Epidermal melanocyte (primary cell): ENCODE results near the gene ITSN1.

Experiments
- DNase-seq: peaks from one replicate; pipeline ENCODE4 v3.0.0; 2011; ENCODE audit warnings: low spot score; ENCODE audit not compliant: insufficient read length

The ITSN1 gene

GRCh38 chr21:33885172-33885514 is 242.8 kb downstream of the ITSN1 start:
- DNase-seq = no peak

GRCh38 chr21:33886321-33886720 is 244.0 kb downstream of the ITSN1 start:
- DNase-seq = no peak

- no peak for DNase-seq
These were observed 247.9 kb downstream of the ITSN1 start for GRCh38 chr21:33890187-33890586.

- DNase-seq = no peak
These were observed 250.6 kb downstream of the ITSN1 start for GRCh38 chr21:33892853-33893252.

- no peak for DNase-seq
These were observed 251.6 kb downstream of the ITSN1 start for GRCh38 chr21:33893917-33894316.

DNA sequence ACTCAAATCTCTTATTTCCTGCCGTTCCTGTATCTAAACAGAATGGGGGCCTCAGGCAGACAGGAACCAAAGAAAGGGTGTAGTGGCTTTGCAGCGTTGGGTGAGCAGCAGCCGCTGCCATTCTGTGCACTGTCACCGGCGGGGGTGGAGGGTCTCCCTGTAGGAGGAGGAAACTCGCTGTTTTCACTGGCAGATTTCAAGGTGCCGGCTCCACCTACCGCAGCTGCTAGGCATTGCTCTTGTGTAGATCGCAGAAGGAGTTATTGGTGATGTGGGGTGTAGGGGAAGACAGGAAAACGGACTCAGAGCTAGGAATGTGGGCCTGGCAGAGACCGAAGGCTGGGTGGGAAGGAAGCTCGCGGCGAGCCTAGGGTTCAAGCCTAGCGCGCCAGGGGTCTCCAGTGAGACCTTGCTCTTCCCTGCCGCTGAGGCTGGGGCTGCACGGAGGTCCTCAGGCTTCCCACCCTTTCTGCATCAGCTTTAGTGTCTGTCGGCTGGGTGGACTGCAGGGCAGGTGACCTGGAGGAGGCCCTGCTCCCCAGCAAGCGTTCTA is 252.5 kb downstream of the ITSN1 start:
- peak; percentile 67 for DNase-seq

DNA sequence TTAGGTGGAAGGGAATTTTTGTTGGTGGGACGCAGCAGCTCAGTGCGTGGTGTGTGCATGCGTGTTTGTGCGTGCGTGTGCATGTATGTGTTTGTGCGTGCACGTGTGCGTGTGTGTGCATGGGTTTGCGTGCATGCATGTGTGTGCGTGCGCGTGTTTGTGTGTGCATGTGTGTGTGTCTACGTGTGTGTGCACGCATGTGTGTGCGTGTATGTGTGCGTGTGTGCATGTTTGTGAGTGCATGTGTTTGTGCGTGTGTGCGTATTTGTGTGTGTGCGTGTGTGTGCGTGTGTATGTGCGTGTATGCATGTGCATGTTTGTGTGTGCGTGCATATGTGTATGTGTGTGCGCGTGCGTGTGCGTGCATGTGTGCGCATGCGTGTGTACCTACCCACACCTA is 253.1 kb downstream of the ITSN1 start:
- DNase-seq = no peak

DNA sequence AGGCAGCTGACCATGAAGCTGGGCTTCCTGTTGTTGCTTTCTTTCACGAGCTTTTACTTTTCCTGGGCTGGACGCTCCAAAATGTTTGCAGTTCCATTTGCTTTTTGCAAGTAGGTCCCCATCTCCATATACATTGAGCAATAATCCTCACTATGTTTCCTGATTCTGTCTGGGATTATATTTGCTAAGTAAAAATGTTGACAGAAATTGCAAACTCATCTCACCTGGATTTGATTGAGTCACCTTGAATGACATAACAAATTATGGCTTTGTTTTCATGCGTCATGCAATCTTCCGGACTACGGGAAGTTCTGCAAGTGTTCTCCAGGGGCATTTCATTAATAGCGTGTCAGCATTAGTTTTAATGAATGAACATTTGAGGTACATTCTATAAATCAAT is 254.4 kb downstream of the ITSN1 start:
- DNase-seq = no peak

DNA sequence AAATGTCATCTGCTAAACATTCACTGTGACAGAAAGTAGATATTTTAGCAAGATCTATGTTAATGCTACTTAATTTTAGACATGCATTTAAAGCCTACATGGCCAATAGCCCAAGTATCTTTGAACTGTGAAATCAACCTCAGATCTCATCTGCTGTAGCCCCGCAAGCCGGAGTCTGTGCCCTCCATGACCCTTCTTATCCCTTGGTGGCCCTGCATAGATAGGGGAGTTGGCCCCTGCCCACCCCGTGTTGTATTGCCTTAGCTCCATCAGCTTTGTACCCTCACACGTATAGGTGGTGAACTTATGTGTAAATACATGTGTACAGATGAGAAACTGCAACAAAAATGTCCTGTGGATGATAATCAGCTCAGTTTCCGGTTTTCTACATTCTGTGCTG is 254.8 kb downstream of the ITSN1 start:
- no peak for DNase-seq

DNA sequence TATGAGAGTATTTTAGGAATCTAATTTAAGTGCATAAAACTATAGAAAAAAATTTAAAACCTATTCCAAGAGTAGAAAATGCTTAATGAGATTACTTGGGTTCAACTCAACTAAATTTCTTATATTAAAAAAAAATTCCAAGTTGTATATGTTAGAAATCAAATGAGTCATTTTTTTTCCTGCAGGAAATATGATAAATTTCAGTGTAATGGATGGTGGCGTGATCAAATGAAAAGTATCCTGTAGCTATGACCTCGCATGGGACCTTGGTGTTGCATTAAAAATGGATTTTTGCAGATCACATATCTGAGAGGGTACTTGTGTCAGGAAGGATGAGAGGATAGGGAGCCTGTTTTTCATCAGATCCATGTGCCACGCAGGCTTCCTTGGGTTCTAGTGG is 255.4 kb downstream of the ITSN1 start:
- DNase-seq = no peak

DNA sequence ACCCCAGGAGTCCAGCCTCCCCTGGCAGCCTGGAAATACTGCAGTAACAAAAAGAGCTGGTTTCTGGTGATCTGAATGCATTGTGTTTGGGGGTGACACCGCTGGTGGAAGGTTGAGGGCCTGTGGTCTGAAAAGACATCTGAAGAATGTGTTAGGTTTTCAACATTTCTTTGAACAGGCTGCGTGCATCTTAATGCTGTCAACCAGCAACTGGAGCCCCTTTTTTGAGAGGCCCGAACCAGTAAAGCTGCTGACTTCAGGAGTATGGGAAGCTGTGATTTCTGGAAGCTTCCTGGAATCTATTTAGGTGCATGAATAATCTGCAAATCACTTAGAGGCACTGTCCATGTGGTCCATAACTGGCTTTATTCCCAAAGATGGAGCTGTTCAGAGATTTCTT is 256.3 kb downstream of the ITSN1 start:
- no peak for DNase-seq

GRCh38 chr21:33899199-33899598 is 256.9 kb downstream of the ITSN1 start:
- no peak for DNase-seq

- no peak for DNase-seq
These were observed 259.3 kb downstream of the ITSN1 start for GRCh38 chr21:33901412-33902288.

DNA sequence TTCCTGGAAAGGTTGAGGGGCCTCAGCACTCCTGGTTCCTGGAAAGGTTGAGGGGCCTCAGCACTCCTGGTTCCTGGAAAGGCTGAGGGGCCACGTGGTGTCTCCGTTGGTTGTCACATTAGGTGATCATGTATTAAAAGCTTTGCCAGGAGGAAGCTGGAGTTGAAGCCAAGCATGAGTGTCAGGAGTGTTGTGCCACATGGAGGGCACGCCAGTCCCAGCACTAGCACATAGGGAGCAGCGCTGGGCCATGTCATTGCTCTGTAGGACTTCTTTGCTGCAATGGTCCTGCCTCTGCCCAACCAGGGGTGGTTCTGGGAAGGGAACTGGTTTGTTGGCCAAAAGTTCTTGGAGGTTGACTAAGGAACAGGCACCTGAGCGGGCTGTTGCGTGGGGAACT is 260.0 kb downstream of the ITSN1 start:
- DNase-seq = no peak

GRCh38 chr21:33904041-33904440 is 261.7 kb downstream of the ITSN1 start:
- no peak for DNase-seq

DNA sequence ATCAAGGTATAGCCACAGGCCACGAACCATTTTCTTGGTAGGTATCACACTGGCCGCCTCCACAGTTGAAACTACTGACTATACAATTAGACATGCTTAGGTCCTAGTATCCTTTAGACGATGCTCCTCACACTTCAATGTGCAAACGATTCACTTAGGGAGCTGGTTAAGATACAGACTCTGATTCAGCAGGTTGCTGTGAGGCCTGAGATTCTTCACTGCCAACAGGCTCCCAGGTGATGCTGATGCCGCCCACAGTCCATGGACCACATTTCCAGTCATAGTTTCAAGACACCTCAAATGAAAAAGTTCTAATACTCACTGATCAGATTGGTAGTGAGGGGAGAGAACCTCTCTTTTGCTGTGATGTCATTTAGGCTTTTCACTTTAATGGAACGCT is 266.5 kb downstream of the ITSN1 start:
- DNase-seq = no peak

DNA sequence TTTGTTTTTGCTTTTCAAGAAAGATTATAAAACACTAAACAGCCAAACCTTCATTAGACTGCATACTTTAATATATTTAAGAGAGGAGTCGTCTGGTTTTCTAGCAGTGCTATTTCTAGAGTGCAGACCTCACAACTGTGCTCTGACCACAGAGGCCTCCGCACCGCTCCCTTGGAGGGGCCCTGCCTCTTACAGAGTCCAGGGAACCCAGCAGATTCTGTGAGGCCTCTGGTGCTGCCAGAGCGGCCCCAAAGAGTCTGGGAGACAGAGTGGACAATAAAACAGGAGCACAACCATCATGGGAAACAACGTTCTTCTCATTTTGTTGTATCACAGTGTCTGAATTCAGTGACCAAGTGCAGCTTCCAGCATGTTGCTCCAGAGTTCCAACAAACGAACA is 267.5 kb downstream of the ITSN1 start:
- no peak for DNase-seq

DNA sequence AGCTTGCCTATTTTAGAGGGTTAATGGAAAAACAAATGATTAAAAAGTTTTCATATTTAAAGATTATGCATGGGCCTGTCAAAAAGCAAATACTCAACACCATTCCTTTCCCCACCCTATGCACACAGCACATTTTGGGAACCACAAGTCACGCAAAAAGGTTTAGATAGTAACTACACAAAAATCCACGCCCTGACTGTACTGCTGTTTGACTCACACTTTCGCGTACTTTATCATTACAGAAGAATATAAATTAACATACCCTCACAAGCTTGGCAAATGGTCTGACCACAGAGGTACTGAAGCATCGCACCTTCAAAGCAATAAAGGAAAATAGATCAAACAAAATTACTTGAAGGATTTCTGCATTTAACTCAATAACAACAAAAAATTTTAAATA is 271.9 kb downstream of the ITSN1 start:
- no peak for DNase-seq

GRCh38 chr21:33915368-33916199 is 273.3 kb downstream of the ITSN1 start, which contains the start of gene ATP5PO:
ATP5PO (minus strand) TSS chr21:33915804; CDS start chr21:33915763, 41 bp downstream.
- DNase-seq = peak; percentile 88

DNA sequence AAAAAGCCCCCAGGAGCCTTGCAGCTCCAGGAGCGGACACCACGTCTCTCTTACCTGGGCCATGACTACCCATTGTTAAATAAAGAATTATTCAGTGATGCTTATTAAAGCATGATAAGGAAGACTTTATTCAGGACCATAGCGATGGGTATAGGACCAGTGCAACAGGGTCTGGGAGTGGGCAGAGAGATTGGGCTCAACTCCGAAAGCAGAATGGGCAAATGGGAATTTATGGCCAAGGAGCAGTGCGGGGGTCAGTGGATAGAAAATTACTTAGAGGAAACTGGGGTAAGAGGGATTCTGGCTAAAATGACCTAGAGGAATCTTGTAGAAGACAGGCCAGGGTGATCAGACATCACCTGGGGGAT is 273.9 kb downstream of the ITSN1 start:
- DNase-seq = no peak

DNA sequence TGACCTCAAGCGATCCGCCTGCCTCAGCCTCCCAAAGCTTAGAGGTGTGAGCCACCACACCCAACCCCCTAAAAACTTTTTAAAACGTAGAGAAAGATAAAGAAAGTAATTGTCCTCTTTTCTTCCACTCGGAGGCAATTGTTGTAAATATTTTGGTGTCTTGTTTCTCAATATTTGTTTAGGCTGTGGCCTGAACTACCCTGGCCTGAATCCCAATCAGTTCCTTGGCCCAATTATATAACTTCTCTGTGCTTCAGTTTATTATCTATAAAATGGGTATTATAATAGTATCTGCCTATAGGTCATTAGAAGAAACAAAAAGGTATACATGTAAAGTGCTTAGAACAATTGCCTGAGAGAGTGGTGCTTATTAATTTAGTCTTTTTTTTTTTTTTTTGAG is 275.1 kb downstream of the ITSN1 start:
- DNase-seq = no peak

GRCh38 chr21:33924079-33924765 is 281.9 kb downstream of the ITSN1 start:
- peak; percentile 80 for DNase-seq
